ENCODE data around the gene RARG.
"Not testable (repeated sequence)": the region's sequence is repeated elsewhere in the genome, so short reads cannot be mapped to it uniquely, and the experiment has no call there.

RARG gene

DNA sequence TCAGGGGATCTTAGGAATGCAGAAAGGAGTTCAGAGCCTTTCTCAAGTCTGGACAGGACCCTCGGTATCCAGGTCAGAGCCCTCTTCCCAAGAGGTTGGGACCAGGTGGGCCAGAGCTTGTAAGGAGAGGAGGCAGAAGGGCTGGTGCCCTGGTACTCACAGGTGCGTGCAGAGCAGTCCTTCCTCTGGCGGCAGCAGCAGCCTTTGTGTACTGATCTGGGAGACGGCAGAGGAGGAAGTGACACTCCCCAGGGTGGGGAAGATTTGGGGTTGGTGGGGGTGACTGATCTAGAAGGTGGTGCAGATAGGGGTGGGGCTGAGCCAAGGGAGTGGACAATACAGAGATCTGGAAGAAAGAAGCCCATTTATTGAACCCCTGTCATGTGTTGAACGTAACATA, 25.0 kb downstream of the RARG start, which contains the start of gene ITGB7:
TSS of gene ITGB7 (minus strand) at position 210 of the 400 bp plus-strand sequence. CDS start 6,808 bp downstream, outside the sequence.
- no peak within 1 kb of the TSS for H3K27ac ChIP-seq
- TF ChIP-seq, protein P1, sequence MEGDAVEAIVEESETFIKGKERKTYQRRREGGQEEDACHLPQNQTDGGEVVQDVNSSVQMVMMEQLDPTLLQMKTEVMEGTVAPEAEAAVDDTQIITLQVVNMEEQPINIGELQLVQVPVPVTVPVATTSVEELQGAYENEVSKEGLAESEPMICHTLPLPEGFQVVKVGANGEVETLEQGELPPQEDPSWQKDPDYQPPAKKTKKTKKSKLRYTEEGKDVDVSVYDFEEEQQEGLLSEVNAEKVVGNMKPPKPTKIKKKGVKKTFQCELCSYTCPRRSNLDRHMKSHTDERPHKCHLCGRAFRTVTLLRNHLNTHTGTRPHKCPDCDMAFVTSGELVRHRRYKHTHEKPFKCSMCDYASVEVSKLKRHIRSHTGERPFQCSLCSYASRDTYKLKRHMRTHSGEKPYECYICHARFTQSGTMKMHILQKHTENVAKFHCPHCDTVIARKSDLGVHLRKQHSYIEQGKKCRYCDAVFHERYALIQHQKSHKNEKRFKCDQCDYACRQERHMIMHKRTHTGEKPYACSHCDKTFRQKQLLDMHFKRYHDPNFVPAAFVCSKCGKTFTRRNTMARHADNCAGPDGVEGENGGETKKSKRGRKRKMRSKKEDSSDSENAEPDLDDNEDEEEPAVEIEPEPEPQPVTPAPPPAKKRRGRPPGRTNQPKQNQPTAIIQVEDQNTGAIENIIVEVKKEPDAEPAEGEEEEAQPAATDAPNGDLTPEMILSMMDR (IDR thresholded peaks at IDR 0.05): no peak
- no peak for TF ChIP-seq ZFX (IDR thresholded peaks at IDR 0.05; ENCODE audit: borderline replicate concordance)

DNA sequence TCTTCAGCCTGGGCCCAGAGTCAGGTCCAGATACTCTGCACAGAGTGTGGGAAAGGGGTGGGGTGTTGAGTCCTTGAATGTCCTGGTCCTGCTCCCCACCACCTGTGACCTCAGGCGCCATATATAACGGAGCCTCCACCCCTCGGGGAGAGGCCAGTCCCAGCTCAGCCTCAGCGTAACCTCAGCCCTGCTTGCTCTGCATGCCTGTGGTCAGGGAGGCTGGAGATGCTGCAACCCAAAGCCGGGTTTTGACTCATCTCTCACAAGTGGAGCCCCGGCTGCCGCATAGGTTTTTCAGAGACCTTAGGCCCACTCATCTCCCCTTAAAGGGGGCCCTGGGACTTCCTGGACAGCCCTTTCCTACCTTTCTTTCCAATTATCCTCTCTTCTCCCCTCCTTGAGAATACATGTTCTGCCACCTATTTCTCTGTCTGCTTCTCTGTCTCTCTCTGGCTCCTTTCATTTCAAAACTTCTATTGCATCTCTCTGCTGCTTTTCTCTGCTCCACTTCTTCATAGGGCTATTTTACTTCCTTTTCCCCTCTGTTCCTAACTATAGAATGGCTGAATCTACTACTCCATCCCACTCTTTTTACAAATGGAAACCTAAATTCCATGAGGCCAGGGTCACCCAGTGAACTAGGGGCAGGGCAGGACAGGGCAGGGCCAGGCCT, 26.1 kb downstream of the RARG start:
- TF ChIP-seq, protein P1 (IDR thresholded peaks at IDR 0.05): no peak
- no peak for TF ChIP-seq ZFX (IDR thresholded peaks at IDR 0.05; ENCODE audit: borderline replicate concordance)
- H3K27ac ChIP-seq: no peak overlapping the region

- TF ChIP-seq, protein P1 (IDR thresholded peaks at IDR 0.05): no peak
- no peak for TF ChIP-seq ZFX (IDR thresholded peaks at IDR 0.05; ENCODE audit: borderline replicate concordance)
- H3K27ac ChIP-seq: no peak overlapping the region
These were observed 27.7 kb downstream of the RARG start for GRCh38 chr12:53204351-53204750.

DNA sequence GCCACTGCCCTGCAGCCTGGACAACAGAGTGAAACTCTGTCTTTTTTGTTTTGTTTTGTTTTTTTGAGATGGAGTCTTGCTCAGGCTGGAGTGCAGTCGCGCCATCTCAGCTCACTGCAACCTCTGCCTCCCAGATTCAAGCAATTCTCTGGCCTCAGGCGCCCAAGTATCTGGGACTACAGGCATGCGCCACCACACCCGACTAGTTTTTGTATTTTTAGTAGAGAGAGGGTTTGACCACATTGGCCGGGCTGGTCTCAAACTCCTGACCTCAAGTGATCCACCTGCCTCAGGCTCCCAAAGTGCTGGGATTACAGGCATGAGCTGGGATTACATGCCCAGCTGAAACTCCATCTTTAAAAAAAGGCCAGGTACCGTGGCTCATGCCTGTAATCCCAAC, 29.7 kb downstream of the RARG start:
- not testable (repeated sequence) for H3K27ac ChIP-seq

DNA sequence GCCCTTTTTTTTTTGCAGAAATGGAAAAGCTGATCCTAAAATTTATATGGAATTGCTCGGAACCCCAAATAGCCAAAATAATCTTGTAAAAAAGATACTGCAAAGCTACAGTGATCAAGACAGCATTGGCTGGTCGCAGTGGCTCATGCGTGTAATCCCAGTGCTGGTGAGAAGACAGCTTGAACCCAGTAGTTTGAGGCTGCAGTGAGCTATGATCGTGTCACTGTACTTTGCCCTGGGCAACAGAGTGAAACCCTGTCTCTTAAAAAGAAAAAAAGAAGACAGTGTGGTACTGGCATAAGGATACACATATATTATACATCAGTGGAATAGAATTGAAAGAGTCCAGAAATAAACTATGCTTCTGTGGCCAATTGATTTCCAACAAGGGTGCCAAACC, 30.4 kb downstream of the RARG start:
- no peak overlapping the region for H3K27ac ChIP-seq
- TF ChIP-seq ZFX (IDR thresholded peaks at IDR 0.05; ENCODE audit: borderline replicate concordance): no peak
- TF ChIP-seq, protein P1 (IDR thresholded peaks at IDR 0.05): no peak

GRCh38 chr12:53201177-53201541, 30.9 kb downstream of the RARG start:
- TF ChIP-seq, protein P1 (IDR thresholded peaks at IDR 0.05): no peak
- TF ChIP-seq ZFX (IDR thresholded peaks at IDR 0.05; ENCODE audit: borderline replicate concordance): no peak
- H3K27ac ChIP-seq: no peak overlapping the region

DNA sequence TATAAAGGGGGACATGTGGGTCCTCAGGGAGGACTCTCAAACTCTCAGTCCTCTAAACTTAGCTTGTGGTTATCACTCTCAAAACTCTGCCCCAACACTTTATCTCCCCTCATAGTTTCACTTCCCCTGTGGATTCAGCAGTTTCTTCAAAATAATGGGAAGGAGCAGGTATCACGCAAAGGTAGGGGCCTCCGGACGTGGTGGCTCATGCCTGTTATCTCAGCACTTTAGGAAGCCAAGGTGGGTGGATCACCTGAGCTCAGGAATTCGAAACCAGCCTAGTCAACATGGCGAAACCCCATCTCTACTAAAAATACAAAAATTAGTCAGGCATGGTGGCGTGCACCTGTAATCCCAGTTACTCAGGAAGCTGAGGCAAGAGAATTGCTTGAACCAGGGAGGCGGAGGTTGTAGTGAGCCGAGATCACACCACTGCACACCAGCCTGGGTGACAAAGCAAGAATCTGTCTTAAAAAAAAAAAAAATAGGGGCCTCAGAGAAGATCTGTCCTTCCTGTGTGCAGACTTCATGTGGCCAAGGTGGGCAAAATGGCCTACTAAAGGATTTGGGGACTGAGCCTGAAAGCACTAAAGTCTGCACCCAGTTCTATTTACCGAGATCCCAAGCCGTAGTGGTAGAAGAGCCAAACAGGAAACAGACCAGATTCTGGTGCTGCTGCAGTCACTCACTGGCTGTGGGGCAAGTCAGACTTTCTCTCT, 31.4 kb downstream of the RARG start:
- no peak overlapping the region for H3K27ac ChIP-seq

More for the DNA sequence above, 31.4 kb downstream of the RARG start:
- TF ChIP-seq ZFX (IDR thresholded peaks at IDR 0.05; ENCODE audit: borderline replicate concordance): no peak
- TF ChIP-seq, protein P1 (IDR thresholded peaks at IDR 0.05): no peak

Data from 22Rv1 (cell line).